IPS DF 4.7 (cell line): Measurements from ENCODE around the gene ADORA2B.
"Not testable (repeated sequence)": the region's sequence is repeated elsewhere in the genome, so short reads cannot be mapped to it uniquely, and the experiment has no call there.

Experiments used
- DNase-seq: peaks from one replicate; pipeline ENCODE4 v3.0.0-alpha.2; 2013; ENCODE audit warnings: low spot score; ENCODE audit errors: extremely low read depth

Gene ADORA2B

GRCh38 chr17:15944759-15945526 lies at the start of gene ADORA2B:
Gene ADORA2B, plus strand, starts transcription at chr17:15945130. Its CDS starts 119 bp downstream, at chr17:15945249.
- DNase-seq, result no peak

- no peak for DNase-seq
Observed at GRCh38 chr17:15896277-15896676, 48.7 kb upstream of the ADORA2B start.

GRCh38 chr17:15896834-15897233 lies 48.1 kb upstream of the ADORA2B start:
- DNase-seq, result no peak

- DNase-seq, result not testable (repeated sequence)
Observed at GRCh38 chr17:15899596-15899995, 45.3 kb upstream of the ADORA2B start.

GRCh38 chr17:15900871-15901270 lies 44.1 kb upstream of the ADORA2B start:
- no peak for DNase-seq

GRCh38 chr17:15905236-15905635 lies 39.7 kb upstream of the ADORA2B start:
- DNase-seq, result not testable (repeated sequence)

- no peak for DNase-seq
Observed at GRCh38 chr17:15907290-15907689, 37.6 kb upstream of the ADORA2B start.

- no peak for DNase-seq
Observed at GRCh38 chr17:15908378-15908777, 36.6 kb upstream of the ADORA2B start.

GRCh38 chr17:15909481-15909991 lies 35.4 kb upstream of the ADORA2B start:
- no peak for DNase-seq

- DNase-seq, result no peak
Observed at GRCh38 chr17:15910791-15911190, 34.1 kb upstream of the ADORA2B start.

GRCh38 chr17:15911701-15912100 lies 33.2 kb upstream of the ADORA2B start:
- not testable (repeated sequence) for DNase-seq

GRCh38 chr17:15912416-15912955 lies 32.4 kb upstream of the ADORA2B start:
- DNase-seq, result no peak

GRCh38 chr17:15913826-15914225 lies 31.1 kb upstream of the ADORA2B start:
- DNase-seq, result no peak

- DNase-seq, result no peak
Observed at GRCh38 chr17:15914400-15915170, 30.3 kb upstream of the ADORA2B start.

- DNase-seq, result no peak
Observed at GRCh38 chr17:15915961-15916360, 29.0 kb upstream of the ADORA2B start.

GRCh38 chr17:15917021-15917437 lies 27.9 kb upstream of the ADORA2B start:
- DNase-seq, result no peak

- DNase-seq, result no peak
Observed at GRCh38 chr17:15917438-15918027, 27.4 kb upstream of the ADORA2B start.

GRCh38 chr17:15918261-15918660 lies 26.7 kb upstream of the ADORA2B start:
- no peak for DNase-seq

- no peak for DNase-seq
Observed at GRCh38 chr17:15918661-15919259, 26.2 kb upstream of the ADORA2B start.

- no peak for DNase-seq
Observed at GRCh38 chr17:15919466-15919865, 25.5 kb upstream of the ADORA2B start.

GRCh38 chr17:15920758-15921239 lies 24.1 kb upstream of the ADORA2B start:
- no peak for DNase-seq
